NOMO-1 treated with DMSO at 0.1 percent for 48 hours (cell line): ENCODE measurements around the gene ZNF460.

Experiments used
- DNase-seq: peaks from one replicate; lab custom pipeline; 2025; ENCODE audit not compliant: unreplicated experiment; lab: John Stamatoyannopoulos, UW

ZNF460 gene

GRCh38 chr19:57279418-57280164 is 694 bp upstream of the ZNF460 start:
- peak; percentile 86 for DNase-seq

DNA sequence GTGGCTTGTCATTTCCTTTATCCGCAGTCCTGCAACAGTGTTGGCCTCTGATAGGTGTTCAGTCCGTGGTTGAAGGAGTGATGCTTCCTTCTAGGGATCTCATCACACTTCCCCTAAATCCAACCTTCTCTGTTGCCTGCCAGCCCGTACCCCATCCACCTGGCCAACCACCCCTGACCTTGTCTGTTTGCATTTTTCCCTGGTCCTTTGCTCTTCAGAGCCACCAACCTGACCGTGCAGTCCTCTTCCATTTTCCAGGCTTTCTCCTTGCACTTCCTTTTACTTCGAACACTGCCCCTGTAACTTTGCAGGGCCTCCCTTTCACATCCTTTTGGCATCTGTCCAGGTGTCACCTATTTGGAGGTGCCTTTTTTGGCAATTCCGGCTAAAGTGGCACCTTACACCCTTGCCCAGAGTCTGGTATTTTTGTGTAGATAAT is 696 bp downstream of the ZNF460 start:
- DNase-seq: peak; percentile 46

DNA sequence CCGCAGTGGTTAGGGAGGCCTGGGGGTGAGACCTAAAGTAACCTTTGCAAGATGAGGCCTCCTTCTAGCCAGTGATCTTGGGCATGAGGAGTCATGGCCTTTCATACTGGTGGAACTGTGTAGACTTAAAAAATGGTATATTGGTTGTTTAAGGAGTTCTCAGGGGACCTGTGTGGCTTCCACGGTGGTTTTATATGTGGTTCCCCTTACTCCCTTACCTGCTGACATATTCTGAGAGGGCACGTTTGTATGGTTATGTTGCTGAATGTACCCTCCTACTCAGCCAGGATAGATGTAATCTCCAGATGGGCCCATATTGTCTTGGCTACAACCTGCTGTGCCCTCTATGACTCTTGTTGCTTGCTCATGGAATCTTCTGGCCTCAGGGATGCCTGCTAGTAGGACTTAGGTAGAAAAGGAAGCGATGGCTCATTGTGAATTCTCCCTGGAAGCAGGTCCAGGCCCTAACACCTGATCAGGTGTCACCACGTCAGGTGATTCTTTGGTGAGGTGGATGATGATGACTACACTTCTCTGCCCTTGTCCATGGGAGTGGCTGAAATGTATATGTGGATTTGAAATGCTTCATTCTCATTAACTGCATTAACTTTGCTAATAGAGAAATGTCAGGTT is 1.8 kb downstream of the ZNF460 start:
- no peak for DNase-seq

GRCh38 chr19:57288373-57288772 is 8.1 kb downstream of the ZNF460 start:
- no peak for DNase-seq

DNA sequence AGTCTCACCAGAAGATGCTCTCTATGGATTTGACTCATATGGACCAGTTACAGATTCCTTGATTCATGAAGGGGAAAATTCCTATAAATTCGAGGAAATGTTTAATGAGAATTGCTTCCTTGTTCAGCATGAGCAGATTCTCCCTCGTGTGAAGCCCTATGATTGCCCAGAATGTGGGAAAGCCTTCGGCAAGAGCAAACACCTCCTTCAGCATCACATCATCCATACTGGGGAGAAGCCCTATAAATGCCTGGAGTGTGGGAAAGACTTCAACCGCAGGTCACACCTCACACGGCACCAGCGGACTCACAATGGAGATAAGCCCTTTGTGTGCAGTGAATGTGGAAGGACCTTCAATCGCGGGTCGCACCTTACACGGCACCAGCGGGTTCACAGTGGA is 10.7 kb downstream of the ZNF460 start:
- DNase-seq: no peak

DNA sequence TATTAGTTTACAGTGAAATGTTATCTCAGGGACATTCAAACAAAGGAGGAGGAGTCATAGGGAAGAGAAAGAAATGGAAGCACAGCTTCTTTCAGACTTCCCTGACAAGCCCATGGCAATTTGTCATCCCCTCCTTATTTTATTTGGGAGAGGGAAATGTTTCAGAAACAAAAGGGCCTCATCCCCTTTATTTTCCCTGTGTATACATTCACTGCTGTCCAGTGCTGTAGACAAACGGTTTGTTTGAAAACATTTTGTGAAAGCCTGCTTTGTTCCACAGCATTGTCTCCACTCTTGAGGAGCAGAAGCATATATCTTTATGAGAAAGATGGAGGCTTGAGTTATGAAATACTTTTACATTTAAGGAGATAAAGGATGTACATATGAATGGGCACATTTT is 12.3 kb downstream of the ZNF460 start:
- DNase-seq: no peak

DNA sequence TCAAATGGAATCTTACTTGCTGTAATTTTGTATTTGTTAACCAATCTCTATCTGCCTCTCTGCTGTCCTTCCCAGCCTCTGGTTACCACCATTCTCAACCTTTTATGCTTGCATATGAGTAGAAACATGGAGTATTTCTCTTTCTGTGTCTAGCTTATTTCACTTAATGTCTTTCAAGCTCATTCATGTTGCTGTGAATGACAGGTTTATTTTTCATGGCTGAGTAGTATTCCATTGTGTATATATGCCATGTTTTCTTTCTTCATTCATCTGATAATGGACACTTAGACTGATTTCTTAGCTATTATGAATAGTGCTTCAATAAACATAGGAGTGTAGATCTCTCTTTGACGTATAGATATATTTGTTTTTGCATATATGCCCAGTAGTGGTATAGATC is 13.4 kb downstream of the ZNF460 start:
- DNase-seq: no peak

DNA sequence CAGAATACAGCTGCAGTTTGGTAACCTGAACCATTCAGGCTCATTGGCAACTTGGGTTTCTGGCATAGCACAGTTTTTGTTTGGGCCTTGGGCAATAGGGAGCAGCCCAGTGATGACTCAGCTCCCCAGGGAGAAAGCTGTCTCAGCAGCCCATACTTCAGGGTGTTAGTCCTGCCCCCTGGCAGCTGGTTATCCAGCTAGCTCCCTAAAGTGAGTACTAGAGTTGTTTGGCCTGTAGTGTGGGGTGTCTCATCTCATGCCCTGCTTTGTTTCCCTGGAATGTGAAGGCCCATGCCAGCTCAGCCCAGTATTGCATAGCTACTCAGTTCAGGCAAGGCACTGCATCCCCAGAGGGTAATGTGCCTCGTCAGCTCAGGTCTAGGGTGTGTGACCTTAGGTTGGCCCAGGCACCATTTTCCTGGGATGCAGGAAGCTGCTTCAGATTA is 21.8 kb downstream of the ZNF460 start:
- no peak for DNase-seq

GRCh38 chr19:57302727-57303401 is 22.6 kb downstream of the ZNF460 start:
- no peak for DNase-seq

- DNase-seq: no peak
Observed at GRCh38 chr19:57305056-57305455, 24.8 kb downstream of the ZNF460 start.

- DNase-seq: no peak
Observed at GRCh38 chr19:57308514-57308913, 28.2 kb downstream of the ZNF460 start.

DNA sequence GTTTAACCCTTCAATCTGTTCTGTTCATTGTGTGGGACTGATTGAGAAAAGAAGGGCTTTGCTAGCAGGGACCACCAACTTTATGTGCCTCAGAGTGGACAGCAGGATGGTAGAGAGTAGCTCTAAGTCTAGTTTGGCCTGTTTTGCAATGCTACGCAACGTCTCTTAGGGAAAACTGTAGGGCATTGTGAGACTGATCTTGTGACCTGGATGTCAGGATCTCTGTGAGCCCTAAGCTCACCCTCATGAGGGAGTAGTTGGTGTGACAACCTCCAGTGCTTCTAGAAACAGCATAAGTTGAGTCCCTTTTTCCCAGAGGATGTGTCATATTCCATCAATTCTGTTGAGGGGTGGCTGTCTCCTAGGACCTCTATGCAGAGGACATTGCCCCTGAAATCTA is 30.5 kb downstream of the ZNF460 start:
- no peak for DNase-seq

DNA sequence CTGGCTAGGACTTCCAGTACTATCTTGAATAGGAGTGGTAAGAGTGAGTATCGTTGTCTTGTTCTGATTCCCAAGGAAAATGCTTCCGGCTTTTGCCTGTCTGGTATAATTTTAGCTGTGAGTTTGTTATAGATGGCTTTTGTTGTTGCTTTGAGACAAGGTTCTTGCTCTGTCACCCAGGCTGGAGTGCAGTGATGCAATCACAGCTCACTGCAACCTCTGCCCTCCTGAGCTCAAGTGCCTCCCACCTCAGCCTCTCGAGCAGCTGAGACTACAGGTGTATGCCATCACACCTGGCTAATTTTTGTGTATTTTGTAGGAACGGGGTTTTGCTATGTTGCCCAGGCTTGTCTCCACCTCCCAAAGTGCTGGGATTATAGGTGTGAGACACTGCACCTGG is 33.9 kb downstream of the ZNF460 start:
- no peak for DNase-seq

GRCh38 chr19:57317503-57317902 is 37.2 kb downstream of the ZNF460 start:
- DNase-seq: no peak

DNA sequence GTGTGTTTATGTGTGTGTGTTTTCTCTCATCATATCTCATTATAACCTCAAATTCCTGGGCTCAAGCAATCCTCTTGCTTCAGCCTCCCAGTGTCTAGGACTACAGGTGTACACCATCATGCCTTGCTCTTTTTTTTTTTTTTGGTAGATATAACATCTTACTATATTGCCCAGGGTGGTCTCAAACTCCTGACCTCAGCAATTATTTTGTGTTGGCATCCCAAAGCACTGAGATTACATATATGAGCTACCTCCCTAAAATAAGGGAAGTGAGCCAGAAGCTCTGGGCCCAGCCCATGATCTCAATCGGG is 39.5 kb downstream of the ZNF460 start:
- DNase-seq: no peak

- peak; percentile 92 for DNase-seq
Observed at GRCh38 chr19:57320180-57321084, 40.1 kb downstream of the ZNF460 start, which contains the start of gene ZNF543. Gene ZNF543 (plus strand): TSS chr19:57320472. CDS start chr19:57320854, 382 bp downstream.

- no peak for DNase-seq
Observed at GRCh38 chr19:57321116-57321515, 40.8 kb downstream of the ZNF460 start.

- peak; percentile 11 for DNase-seq
Observed at GRCh38 chr19:57321751-57322150, 41.5 kb downstream of the ZNF460 start.

- no peak for DNase-seq
Observed at GRCh38 chr19:57324992-57325391, 44.7 kb downstream of the ZNF460 start.

- no peak for DNase-seq
Observed at GRCh38 chr19:57327993-57328392, 47.7 kb downstream of the ZNF460 start.

DNA sequence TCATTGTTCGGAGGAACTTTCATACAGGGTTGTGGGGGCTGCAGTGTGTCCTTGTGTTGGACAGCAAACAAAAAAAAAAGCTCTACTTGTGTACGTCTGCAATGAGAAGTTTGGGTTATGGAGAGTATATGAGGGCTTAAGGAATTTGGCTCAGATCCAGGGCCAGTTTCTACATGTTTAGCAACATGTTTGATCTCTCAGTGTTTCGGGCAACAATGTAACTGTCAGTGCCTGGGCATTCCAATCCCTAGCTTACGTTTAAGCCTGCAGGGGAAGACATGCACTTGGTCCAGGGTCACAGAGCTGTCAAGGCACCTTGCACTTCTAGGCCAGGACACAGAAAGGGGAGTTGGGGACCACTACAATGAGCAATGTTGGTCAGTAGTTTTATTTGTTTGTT is 53.9 kb downstream of the ZNF460 start:
- no peak for DNase-seq
